ENCODE measurements around the gene AQP4.

AQP4 gene

DNA sequence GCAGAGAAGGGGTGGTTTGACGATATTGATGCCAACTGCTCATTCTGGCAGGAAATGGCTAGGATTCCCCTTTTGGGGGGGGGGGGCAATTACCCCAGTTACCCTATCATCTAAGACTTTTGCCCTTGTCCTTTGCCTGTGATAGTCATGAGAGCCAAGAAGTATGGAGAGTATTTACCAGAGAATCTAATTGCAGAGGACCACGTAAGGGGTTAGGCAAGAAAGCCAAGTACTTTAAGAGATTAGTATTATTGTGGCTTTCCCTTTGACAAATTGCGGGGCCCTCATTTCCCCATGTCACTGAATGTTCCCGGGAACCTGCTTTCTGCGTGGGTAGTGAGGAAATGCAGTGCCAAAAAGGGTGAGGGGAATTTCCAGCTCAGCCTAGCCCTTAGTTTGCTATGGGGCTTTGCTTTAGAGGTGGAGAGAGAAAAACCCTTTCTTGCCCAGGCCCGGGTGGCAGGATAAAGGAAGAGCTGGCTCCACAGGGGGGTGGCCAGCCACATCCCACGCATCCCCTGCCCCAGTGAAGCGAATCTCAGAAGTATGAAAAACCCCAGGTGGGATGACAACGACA, 1.5 kb downstream of the AQP4 start:
- Mint-ChIP-seq H3K9me3 (ENCODE audit: low read depth) (no peaks in the 10 kb centered on the region), H3K27ac (no peak overlapping the region), H3K4me1 (ENCODE audit: low read depth) (no peaks in the 10 kb centered on the region), H3K27me3 (peaks cover 14% of the 10 kb centered on the region), H3K36me3 (no peaks in the 10 kb centered on the region), H3K4me3 (no peak overlapping the region)

GRCh38 chr18:26863122-26863879, 2.2 kb downstream of the AQP4 start:
- H3K4me1 Mint-ChIP-seq (ENCODE audit: low read depth) = no peaks in the 10 kb centered on the region
- no peaks in the 10 kb centered on the region for H3K36me3 Mint-ChIP-seq
- H3K27me3 Mint-ChIP-seq = peaks cover 14% of the 10 kb centered on the region
- H3K9me3 Mint-ChIP-seq (ENCODE audit: low read depth) = no peaks in the 10 kb centered on the region
- no peak overlapping the region for H3K4me3 Mint-ChIP-seq
- H3K27ac Mint-ChIP-seq = no peak overlapping the region

- H3K9me3 Mint-ChIP-seq (ENCODE audit: low read depth) = no peaks in the 10 kb centered on the region
- H3K4me1 Mint-ChIP-seq (ENCODE audit: low read depth) = no peaks in the 10 kb centered on the region
- peaks cover 14% of the 10 kb centered on the region for H3K27me3 Mint-ChIP-seq
- no peak overlapping the region for H3K27ac Mint-ChIP-seq
- no peaks in the 10 kb centered on the region for H3K36me3 Mint-ChIP-seq
- H3K4me3 Mint-ChIP-seq = no peak overlapping the region
Observed at GRCh38 chr18:26862084-26862483, 3.4 kb downstream of the AQP4 start.

- no peak overlapping the region for H3K4me3 Mint-ChIP-seq
- no peaks in the 10 kb centered on the region for H3K36me3 Mint-ChIP-seq
- no peaks in the 10 kb centered on the region for H3K27me3 Mint-ChIP-seq
- no peak overlapping the region for H3K27ac Mint-ChIP-seq
- peaks cover 6% of the 10 kb centered on the region for H3K9me3 Mint-ChIP-seq (ENCODE audit: low read depth)
- no peaks in the 10 kb centered on the region for H3K4me1 Mint-ChIP-seq (ENCODE audit: low read depth)
Observed at GRCh38 chr18:26854292-26854881, 11.1 kb downstream of the AQP4 start.

GRCh38 chr18:26853401-26853800, 12.1 kb downstream of the AQP4 start:
- Mint-ChIP-seq H3K27me3 (no peaks in the 10 kb centered on the region), H3K4me1 (ENCODE audit: low read depth) (no peaks in the 10 kb centered on the region), H3K27ac (no peak overlapping the region), H3K4me3 (no peak overlapping the region), H3K36me3 (no peaks in the 10 kb centered on the region), H3K9me3 (ENCODE audit: low read depth) (peaks cover 6% of the 10 kb centered on the region)

GRCh38 chr18:26843760-26844159, 21.7 kb downstream of the AQP4 start:
- no peaks in the 10 kb centered on the region for H3K36me3 Mint-ChIP-seq
- H3K4me3 Mint-ChIP-seq = no peak overlapping the region
- H3K27me3 Mint-ChIP-seq = no peaks in the 10 kb centered on the region
- H3K27ac Mint-ChIP-seq = no peak overlapping the region
- H3K4me1 Mint-ChIP-seq (ENCODE audit: low read depth) = no peaks in the 10 kb centered on the region
- peaks cover 3% of the 10 kb centered on the region for H3K9me3 Mint-ChIP-seq (ENCODE audit: low read depth)

DNA sequence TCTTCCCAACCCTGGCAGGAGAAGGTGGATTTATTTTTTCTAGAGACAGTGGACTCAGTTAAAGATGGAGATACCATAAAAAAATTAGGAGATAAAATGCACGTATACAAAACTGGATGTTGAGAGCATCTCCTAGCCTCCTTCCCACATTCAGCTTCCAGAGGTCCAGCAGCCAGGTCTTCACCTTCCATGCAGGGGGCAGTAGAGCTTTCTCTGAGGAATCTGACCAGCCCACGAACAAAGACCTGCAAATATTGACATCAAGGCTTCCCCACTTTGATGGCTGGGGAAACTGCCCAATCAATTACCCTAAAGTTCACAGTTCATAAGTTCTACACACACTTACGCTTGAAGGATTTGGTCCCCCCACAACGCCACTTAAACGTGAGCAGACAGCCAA, 24.5 kb downstream of the AQP4 start:
- H3K27me3 Mint-ChIP-seq = no peaks in the 10 kb centered on the region
- no peak overlapping the region for H3K27ac Mint-ChIP-seq
- H3K9me3 Mint-ChIP-seq (ENCODE audit: low read depth) = peaks cover 3% of the 10 kb centered on the region
- H3K4me1 Mint-ChIP-seq (ENCODE audit: low read depth) = no peaks in the 10 kb centered on the region
- no peaks in the 10 kb centered on the region for H3K36me3 Mint-ChIP-seq
- H3K4me3 Mint-ChIP-seq = no peak overlapping the region

GRCh38 chr18:26839609-26840008, 25.9 kb downstream of the AQP4 start:
- H3K27me3 Mint-ChIP-seq = no peaks in the 10 kb centered on the region
- no peaks in the 10 kb centered on the region for H3K36me3 Mint-ChIP-seq
- H3K4me3 Mint-ChIP-seq = no peak overlapping the region
- H3K27ac Mint-ChIP-seq = no peak overlapping the region
- no peaks in the 10 kb centered on the region for H3K4me1 Mint-ChIP-seq (ENCODE audit: low read depth)
- H3K9me3 Mint-ChIP-seq (ENCODE audit: low read depth) = peaks cover 3% of the 10 kb centered on the region

- H3K27me3 Mint-ChIP-seq = peaks cover 1% of the 10 kb centered on the region
- no peaks in the 10 kb centered on the region for H3K9me3 Mint-ChIP-seq (ENCODE audit: low read depth)
- no peak overlapping the region for H3K27ac Mint-ChIP-seq
- H3K4me1 Mint-ChIP-seq (ENCODE audit: low read depth) = no peaks in the 10 kb centered on the region
- H3K4me3 Mint-ChIP-seq = no peak overlapping the region
- no peaks in the 10 kb centered on the region for H3K36me3 Mint-ChIP-seq
Observed at GRCh38 chr18:26832302-26832701, 33.2 kb downstream of the AQP4 start.

DNA sequence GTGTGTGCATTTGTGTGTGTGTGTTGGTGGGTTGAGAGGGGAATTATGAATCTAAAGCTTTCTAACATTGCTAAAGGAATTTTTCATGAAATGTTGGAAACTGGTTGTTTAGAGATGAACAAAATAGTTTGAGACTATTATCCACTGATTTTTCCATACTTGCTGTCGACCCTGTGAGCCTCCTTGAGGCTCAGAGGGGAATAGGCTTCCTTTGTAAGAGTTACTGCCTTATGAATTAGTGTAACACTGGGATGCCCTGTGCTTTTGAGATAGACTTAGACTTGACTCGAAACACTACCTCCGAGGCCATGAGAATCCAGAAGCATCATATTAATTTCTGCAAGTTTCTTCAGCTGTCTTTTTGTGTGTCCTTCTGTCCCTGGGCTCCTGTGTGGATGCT, 37.9 kb downstream of the AQP4 start:
- Mint-ChIP-seq H3K27me3 (peaks cover 1% of the 10 kb centered on the region), H3K36me3 (no peaks in the 10 kb centered on the region), H3K4me1 (ENCODE audit: low read depth) (no peaks in the 10 kb centered on the region), H3K9me3 (ENCODE audit: low read depth) (no peaks in the 10 kb centered on the region), H3K27ac (no peak overlapping the region), H3K4me3 (no peak overlapping the region)

GRCh38 chr18:26826656-26827235, 38.8 kb downstream of the AQP4 start:
- Mint-ChIP-seq H3K9me3 (ENCODE audit: low read depth) (no peaks in the 10 kb centered on the region), H3K4me3 (no peak overlapping the region), H3K36me3 (no peaks in the 10 kb centered on the region), H3K27ac (no peak overlapping the region), H3K27me3 (peaks cover 1% of the 10 kb centered on the region), H3K4me1 (ENCODE audit: low read depth) (no peaks in the 10 kb centered on the region)

- Mint-ChIP-seq H3K36me3 (peaks cover 2% of the 10 kb centered on the region), H3K9me3 (ENCODE audit: low read depth) (peaks cover 22% of the 10 kb centered on the region), H3K27ac (no peak overlapping the region), H3K4me3 (no peak overlapping the region), H3K27me3 (no peaks in the 10 kb centered on the region), H3K4me1 (ENCODE audit: low read depth) (no peaks in the 10 kb centered on the region)
Observed at GRCh38 chr18:26821181-26821580, 44.3 kb downstream of the AQP4 start.

- Mint-ChIP-seq H3K4me1 (ENCODE audit: low read depth) (no peaks in the 10 kb centered on the region), H3K4me3 (no peak overlapping the region), H3K27me3 (no peaks in the 10 kb centered on the region), H3K9me3 (ENCODE audit: low read depth) (peaks cover 22% of the 10 kb centered on the region), H3K27ac (no peak overlapping the region), H3K36me3 (peaks cover 2% of the 10 kb centered on the region)
Observed at GRCh38 chr18:26819046-26819445, 46.5 kb downstream of the AQP4 start.

DNA sequence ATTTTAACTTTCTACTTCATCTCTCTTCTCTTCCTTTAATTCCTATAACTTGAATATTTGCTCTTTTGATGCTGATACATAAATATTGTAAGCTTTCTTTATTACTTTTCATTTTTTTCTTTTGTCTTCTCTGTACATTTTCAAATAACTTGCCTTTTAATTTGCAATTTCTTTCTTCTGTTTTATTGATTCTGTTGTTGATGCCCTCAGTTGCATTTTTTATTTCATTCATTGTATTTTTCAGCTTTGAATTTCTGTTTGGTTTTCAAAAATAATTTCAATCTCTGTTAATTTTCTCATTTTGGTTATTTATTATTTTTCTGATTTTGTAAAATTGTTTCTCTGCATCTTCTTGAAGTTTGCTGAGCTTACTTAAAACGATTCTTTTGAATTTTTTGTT, 47.0 kb downstream of the AQP4 start:
- H3K36me3 Mint-ChIP-seq = peaks cover 2% of the 10 kb centered on the region
- no peaks in the 10 kb centered on the region for H3K4me1 Mint-ChIP-seq (ENCODE audit: low read depth)
- H3K27ac Mint-ChIP-seq = no peak overlapping the region
- H3K9me3 Mint-ChIP-seq (ENCODE audit: low read depth) = peaks cover 22% of the 10 kb centered on the region
- no peak overlapping the region for H3K4me3 Mint-ChIP-seq
- H3K27me3 Mint-ChIP-seq = no peaks in the 10 kb centered on the region

DNA sequence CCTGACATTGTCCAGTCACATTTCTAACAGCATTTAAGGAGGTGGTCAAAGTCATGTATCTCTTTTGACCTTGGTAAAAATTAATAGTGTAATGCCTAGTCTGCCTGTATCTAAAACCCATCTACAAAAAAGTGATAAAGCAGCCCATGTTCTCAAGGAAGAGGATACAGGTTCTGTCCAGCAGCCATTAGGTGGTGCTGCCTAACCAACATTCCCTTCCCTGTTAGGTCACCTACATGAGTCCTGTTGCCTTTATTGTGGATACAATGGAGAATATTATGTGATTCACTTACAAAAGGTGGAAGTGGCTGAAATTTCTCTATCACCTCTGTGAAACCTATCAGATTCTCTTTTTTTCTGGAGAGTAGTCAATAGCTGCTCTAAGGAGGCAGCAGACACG, 52.5 kb downstream of the AQP4 start:
- Mint-ChIP-seq H3K27me3 (peaks cover 2% of the 10 kb centered on the region), H3K4me1 (ENCODE audit: low read depth) (no peaks in the 10 kb centered on the region), H3K36me3 (no peaks in the 10 kb centered on the region), H3K27ac (no peak overlapping the region), H3K9me3 (ENCODE audit: low read depth) (peaks cover 12% of the 10 kb centered on the region), H3K4me3 (no peak overlapping the region)

Measured in activated naive CD8-positive, alpha-beta T cell (primary cell).